ENCODE measurements around the gene EBP. TPM values are rescaled to one million over a fixed set of nuclear protein-coding genes. Genes with fewer than 3 reads are reported as not detected.

Gene EBP
- total and polyA plus RNA-seq, 9 of the 15 experiments (the other 6 are each of a cell fraction or from before 2014, with no cell fraction given), result 228 to 987 (median 274) TPM

- TF ChIP-seq, protein P1, sequence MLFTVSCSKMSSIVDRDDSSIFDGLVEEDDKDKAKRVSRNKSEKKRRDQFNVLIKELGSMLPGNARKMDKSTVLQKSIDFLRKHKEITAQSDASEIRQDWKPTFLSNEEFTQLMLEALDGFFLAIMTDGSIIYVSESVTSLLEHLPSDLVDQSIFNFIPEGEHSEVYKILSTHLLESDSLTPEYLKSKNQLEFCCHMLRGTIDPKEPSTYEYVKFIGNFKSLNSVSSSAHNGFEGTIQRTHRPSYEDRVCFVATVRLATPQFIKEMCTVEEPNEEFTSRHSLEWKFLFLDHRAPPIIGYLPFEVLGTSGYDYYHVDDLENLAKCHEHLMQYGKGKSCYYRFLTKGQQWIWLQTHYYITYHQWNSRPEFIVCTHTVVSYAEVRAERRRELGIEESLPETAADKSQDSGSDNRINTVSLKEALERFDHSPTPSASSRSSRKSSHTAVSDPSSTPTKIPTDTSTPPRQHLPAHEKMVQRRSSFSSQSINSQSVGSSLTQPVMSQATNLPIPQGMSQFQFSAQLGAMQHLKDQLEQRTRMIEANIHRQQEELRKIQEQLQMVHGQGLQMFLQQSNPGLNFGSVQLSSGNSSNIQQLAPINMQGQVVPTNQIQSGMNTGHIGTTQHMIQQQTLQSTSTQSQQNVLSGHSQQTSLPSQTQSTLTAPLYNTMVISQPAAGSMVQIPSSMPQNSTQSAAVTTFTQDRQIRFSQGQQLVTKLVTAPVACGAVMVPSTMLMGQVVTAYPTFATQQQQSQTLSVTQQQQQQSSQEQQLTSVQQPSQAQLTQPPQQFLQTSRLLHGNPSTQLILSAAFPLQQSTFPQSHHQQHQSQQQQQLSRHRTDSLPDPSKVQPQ (CRISPR knock-in tag; IDR thresholded peaks at IDR 0.05; ENCODE audit: borderline replicate concordance), result no peak
- TF ChIP-seq HNRNPK (IDR thresholded peaks at IDR 0.05; ENCODE audit: low read depth, low read length, poor library complexity, severe bottlenecking) (no peak), RAD21 (CRISPR knock-in tag; conservative IDR thresholded peaks at IDR 0.05 in 1 of 2, IDR thresholded peaks at IDR 0.05 in 1 of 2) (no peak), SMAD1 (IDR thresholded peaks at IDR 0.05; ENCODE audit: low read depth, low read length, partially characterized antibody) (no peak), NR2C1 (IDR thresholded peaks at IDR 0.05) (peak; percentile 85), NR2C1 (tag; IDR thresholded peaks at IDR 0.05) (peak; percentile 93), MAFG (tag; conservative IDR thresholded peaks at IDR 0.05) (no peak), ZNF124 (CRISPR knock-in tag; IDR thresholded peaks at IDR 0.05) (no peak), ZNF584 (CRISPR knock-in tag; IDR thresholded peaks at IDR 0.05; ENCODE audit: low read depth) (no peak), U2AF1 (optimal IDR thresholded peaks at IDR 0.05; ENCODE audit: low read depth, low read length) (no peak), ZNF592 (IDR thresholded peaks at IDR 0.05) (no peak), HNRNPUL1 (IDR thresholded peaks at IDR 0.05; ENCODE audit: low read length) (no peak), GATAD2A (IDR thresholded peaks at IDR 0.05) (no peak), RBM34 (IDR thresholded peaks at IDR 0.05; ENCODE audit: borderline replicate concordance, insufficient read depth, low read length) (no peak), CBX5 (IDR thresholded peaks at IDR 0.05; ENCODE audit: borderline replicate concordance, low read depth) (no peak), CTCF (IDR thresholded peaks at IDR 0.05 in 2 of 3, conservative IDR thresholded peaks at IDR 0.05 in 1 of 3; ENCODE audit: insufficient read depth in 2 of 3, low read depth in 1 of 3, low read length in 3 of 3) (0 out of 6 replicates have a peak, but pooled peaks of 1 of the 3 experiments have one; percentile 1), ELK1 (CRISPR knock-in tag; IDR thresholded peaks at IDR 0.05) (no peak)
Observed at GRCh38 chrX:48475774-48476577, 45.6 kb upstream of the EBP start, which contains the start of gene FTSJ1 (continued).
